Glutamatergic neuron (in vitro differentiated cells): Measurements from ENCODE around the gene LAMA3. TPM values are rescaled to one million over a fixed set of nuclear protein-coding genes. Genes with fewer than 3 reads are reported as not detected.

ENCODE experiments used
- DNase-seq: peaks from one replicate; pipeline ENCODE4 v3.0.0; 2022
- H3K27ac Mint-ChIP-seq: one replicate; pipeline ENCODE4 v1.8.0; 2020; ENCODE audit warnings: mild to moderate bottlenecking, mixed read lengths, inconsistent platforms; ENCODE audit not compliant: unreplicated experiment
- H3K27me3 Mint-ChIP-seq: one replicate; pipeline ENCODE4 v1.8.0; 2020; ENCODE audit warnings: mild to moderate bottlenecking, moderate library complexity, mixed read lengths, inconsistent platforms; ENCODE audit not compliant: unreplicated experiment
- H3K36me3 Mint-ChIP-seq: one replicate; pipeline ENCODE4 v1.8.0; 2020; ENCODE audit warnings: mild to moderate bottlenecking, mixed read lengths, inconsistent platforms; ENCODE audit not compliant: unreplicated experiment
- H3K4me1 Mint-ChIP-seq: one replicate; pipeline ENCODE4 v1.8.0; 2020; ENCODE audit warnings: mild to moderate bottlenecking, low read depth, mixed read lengths, inconsistent platforms; ENCODE audit not compliant: unreplicated experiment
- H3K4me3 Mint-ChIP-seq: one replicate; pipeline ENCODE4 v1.8.0; 2020; ENCODE audit warnings: mild to moderate bottlenecking, mixed read lengths, inconsistent platforms; ENCODE audit not compliant: unreplicated experiment
- H3K9me3 Mint-ChIP-seq: one replicate; pipeline ENCODE4 v1.8.0; 2020; ENCODE audit warnings: mild to moderate bottlenecking, moderate library complexity, mixed read lengths, inconsistent platforms; ENCODE audit not compliant: unreplicated experiment
- CTCF ChIP-seq: fragments of 200-600 bp; sonication (generic); IDR thresholded peaks from one replicate; pipeline ENCODE4 v1.5.0; 2021; ENCODE audit not compliant: partially characterized antibody, unreplicated experiment
- total RNA-seq: library from RNA; stranded (reverse); fragmentation: NEBNext Ultra II Directional; extraction: Animal tissue kit (Norgen Biotek cat#: 25700); gene quantifications from one replicate; pipeline ENCODE4 v1.2.1, GENCODE V29; 2021; ENCODE audit not compliant: unreplicated experiment

LAMA3 gene
- total RNA-seq, 1 donor from 2014 or later: 2.1 TPM

GRCh38 chr18:23669804-23670405, 19.3 kb upstream of the LAMA3 start:
- DNase-seq: no peak
- Mint-ChIP-seq H3K27ac (no peak overlapping the region), H3K4me3 (no peak overlapping the region), H3K27me3 (peaks cover 2% of the 10 kb centered on the region), H3K36me3 (no peaks in the 10 kb centered on the region), H3K9me3 (peaks cover 1% of the 10 kb centered on the region), H3K4me1 (no peaks in the 10 kb centered on the region)
- TF ChIP-seq CTCF: no peak

GRCh38 chr18:23671564-23671963, 17.7 kb upstream of the LAMA3 start:
- no peak for DNase-seq
- TF ChIP-seq CTCF: no peak
- Mint-ChIP-seq H3K27me3 (peaks cover 2% of the 10 kb centered on the region), H3K4me1 (no peaks in the 10 kb centered on the region), H3K27ac (no peak overlapping the region), H3K9me3 (peaks cover 1% of the 10 kb centered on the region), H3K4me3 (no peak overlapping the region), H3K36me3 (no peaks in the 10 kb centered on the region)

GRCh38 chr18:23673725-23674124, 15.5 kb upstream of the LAMA3 start:
- peaks cover 1% of the 10 kb centered on the region for H3K9me3 Mint-ChIP-seq

GRCh38 chr18:23675236-23675635, 14.0 kb upstream of the LAMA3 start:
- Mint-ChIP-seq H3K36me3 (no peaks in the 10 kb centered on the region), H3K4me1 (no peaks in the 10 kb centered on the region), H3K27me3 (peaks cover 2% of the 10 kb centered on the region), H3K4me3 (no peak overlapping the region), H3K27ac (no peak overlapping the region), H3K9me3 (peaks cover 1% of the 10 kb centered on the region)
- DNase-seq: no peak
- no peak for TF ChIP-seq CTCF

More at GRCh38 chr18:23673725-23674124, 15.5 kb upstream of the LAMA3 start:
- Mint-ChIP-seq H3K4me1 (no peaks in the 10 kb centered on the region), H3K27ac (no peak overlapping the region), H3K4me3 (no peak overlapping the region), H3K27me3 (peaks cover 2% of the 10 kb centered on the region), H3K36me3 (no peaks in the 10 kb centered on the region)
- TF ChIP-seq CTCF: no peak
- no peak for DNase-seq

- Mint-ChIP-seq H3K4me3 (no peak overlapping the region), H3K9me3 (peaks cover 1% of the 10 kb centered on the region), H3K36me3 (no peaks in the 10 kb centered on the region), H3K27me3 (peaks cover 2% of the 10 kb centered on the region), H3K4me1 (no peaks in the 10 kb centered on the region), H3K27ac (no peak overlapping the region)
- no peak for DNase-seq
- TF ChIP-seq CTCF: no peak
Measured at GRCh38 chr18:23675896-23676295, 13.4 kb upstream of the LAMA3 start.
